GM12878 (cell line): ENCODE results near the gene ADAMTSL5. TPM values are rescaled to one million over a fixed set of nuclear protein-coding genes. Genes with fewer than 3 reads are reported as not detected.

Source experiments
- ATAC-seq: fragments of 200-7000 bp; cut with Tn5 transposase; 3 replicates; pipeline ENCODE4 v1.9.1; 2020; ENCODE audit warnings: mild to moderate bottlenecking, moderate library complexity
- BruUV-seq: library from RNA; stranded (reverse); fragments of 400-500 nt; replicated peaks from 2 replicates; lab custom pipeline; 2021; lab: Mats Ljungman, UMichigan
- CTCF ChIA-PET: fragments of 300-600 bp; sonication (Branson Sonifier 250); formaldehyde crosslinking; extraction: SDS; loops from one replicate; lab custom pipeline; 2021; ENCODE audit warnings: inconsistent platforms; lab: Yijun Ruan, JAX
- POLR2A ChIA-PET: fragments of 350-600 bp; formaldehyde crosslinking; extraction: SDS; loops from one replicate; lab custom pipeline; 2021; ENCODE audit warnings: inconsistent platforms; lab: Charles Lee
- RAD21 ChIA-PET: fragments of 300-600 bp; sonication (Branson Sonifier 250); formaldehyde crosslinking; loops from one replicate; lab custom pipeline; 2023; ENCODE audit warnings: antibody characterized with exemption; ENCODE audit not compliant: unreplicated experiment; lab: Charles Lee
- SMC1A ChIA-PET: fragments of 300-600 bp; sonication (Branson Sonifier 250); formaldehyde crosslinking; loops from one replicate; lab custom pipeline; 2023; ENCODE audit not compliant: unreplicated experiment, uncharacterized antibody; lab: Charles Lee
- DNase-seq: peaks from one replicate; pipeline ENCODE4 v3.0.0-alpha.2; 2011; ENCODE audit warnings: low read depth, low spot score
- FAIRE-seq: peaks from 3 replicates; lab custom pipeline; 2011; peaks lifted over from hg19 to GRCh38; lab: Jason Lieb, UNC
- H2AFZ ChIP-seq: 2 replicates; pipeline ENCODE4 v1.6.0; 2011; ENCODE audit warnings: low read depth, low read length, control low read depth; ENCODE audit not compliant: control insufficient read depth
- H3K27ac ChIP-seq: 2 replicates; pipeline ENCODE4 v1.5.1; 2011; ENCODE audit warnings: control low read depth; ENCODE audit not compliant: control insufficient read depth, insufficient read depth
- H3K27me3 ChIP-seq, 2 experiments: replicated peaks in 1 of 2; 2 replicates each; pipeline versions ENCODE4 v1.6.0 to v1.6.1; 2011; ENCODE audit warnings: low read length in 1 of 2; ENCODE audit not compliant: control insufficient read depth in 2 of 2, insufficient read depth in 2 of 2
- H3K36me3 ChIP-seq, 2 experiments: 2 replicates each; pipeline ENCODE4 v1.5.1; 2011; ENCODE audit warnings: low read length in 1 of 2; ENCODE audit not compliant: control insufficient read depth in 2 of 2, insufficient read depth in 2 of 2
- H3K4me1 ChIP-seq: 2 replicates; pipeline ENCODE4 v1.6.1; 2011; ENCODE audit warnings: mild to moderate bottlenecking, low read length, moderate library complexity, mixed read lengths; ENCODE audit not compliant: control insufficient read depth, insufficient read depth
- H3K4me2 ChIP-seq: 2 replicates; pipeline ENCODE4 v1.6.0; 2011; ENCODE audit warnings: control low read depth; ENCODE audit not compliant: control insufficient read depth, insufficient read depth
- H3K4me3 ChIP-seq: fragments of 200-600 bp; sonication (generic); 2 replicates; pipeline ENCODE4 v1.5.1; 2016
- H3K79me2 ChIP-seq: 2 replicates; pipeline ENCODE4 v1.6.0; 2011; ENCODE audit warnings: low read length; ENCODE audit not compliant: control insufficient read depth, insufficient read depth
- H3K9ac ChIP-seq: 2 replicates; pipeline ENCODE4 v1.8.0; 2011; ENCODE audit warnings: low read length, control low read depth, mixed read lengths; ENCODE audit not compliant: control insufficient read depth, insufficient read depth
- H3K9me3 ChIP-seq: replicated peaks from 3 replicates; pipeline ENCODE4 v1.5.1; 2011; ENCODE audit warnings: mild to moderate bottlenecking, low read length; ENCODE audit not compliant: control insufficient read depth, insufficient read depth
- H4K20me1 ChIP-seq: 2 replicates; pipeline ENCODE4 v1.6.0; 2011; ENCODE audit not compliant: control insufficient read depth, insufficient read depth
- ATF2 ChIP-seq: IDR thresholded peaks from 2 replicates; pipeline ENCODE4 v1.6.1; 2012; ENCODE audit warnings: low read length, inconsistent platforms
- BACH1 ChIP-seq: fragments of 450-650 bp; IDR thresholded peaks from 2 replicates; pipeline ENCODE4 v1.6.1; 2017; ENCODE audit warnings: mild to moderate bottlenecking, borderline replicate concordance
- CBFB ChIP-seq: IDR thresholded peaks from 2 replicates; pipeline ENCODE4 v1.6.1; 2016; ENCODE audit warnings: antibody characterized with exemption, low read depth
- CBX3 ChIP-seq: fragments of 200-600 bp; sonication (generic); IDR thresholded peaks from 2 replicates; pipeline ENCODE4 v1.6.1; 2016; ENCODE audit warnings: low read depth, borderline replicate concordance
- CHD2 ChIP-seq: IDR thresholded peaks from 2 replicates; pipeline ENCODE4 v1.6.1; 2011; ENCODE audit warnings: low read depth, low read length, improper control_type of control experiment, borderline replicate concordance
- EZH2 ChIP-seq: IDR thresholded peaks from 2 replicates; pipeline ENCODE4 v1.6.1; 2012; ENCODE audit warnings: low read depth, mild to moderate bottlenecking, control low read depth, inconsistent platforms, low read length, borderline replicate concordance; ENCODE audit not compliant: control insufficient read depth
- LARP7 ChIP-seq: fragments of 450-650 bp; IDR thresholded peaks from 2 replicates; pipeline ENCODE4 v1.6.1; 2017; ENCODE audit warnings: mild to moderate bottlenecking
- MYB ChIP-seq: fragments of 150-350 bp; IDR thresholded peaks from 2 replicates; pipeline ENCODE4 v1.6.1; 2014; ENCODE audit warnings: mild to moderate bottlenecking, low read depth, low read length, borderline replicate concordance
- NKRF ChIP-seq: fragments of 450-650 bp; conservative IDR thresholded peaks from 2 replicates; pipeline ENCODE4 v1.6.1; 2017; ENCODE audit warnings: mild to moderate bottlenecking, moderate library complexity
- PML ChIP-seq: IDR thresholded peaks from 2 replicates; pipeline ENCODE4 v1.6.1; 2012; ENCODE audit warnings: low read length, inconsistent platforms
- POLR2AphosphoS2 ChIP-seq: IDR thresholded peaks from 2 replicates; pipeline ENCODE4 v1.6.1; 2011; ENCODE audit warnings: low read depth, mild to moderate bottlenecking, low read length, improper control_type of control experiment, moderate library complexity
- STAT3 ChIP-seq: IDR thresholded peaks from 2 replicates; pipeline ENCODE4 v1.6.1; 2011; ENCODE audit warnings: low read depth, low read length, improper control_type of control experiment
- WRNIP1 ChIP-seq: IDR thresholded peaks from 2 replicates; pipeline ENCODE4 v1.6.1; 2011; ENCODE audit warnings: low read depth, low read length, improper control_type of control experiment, borderline replicate concordance
- ZSCAN29 ChIP-seq: fragments of 450-650 bp; IDR thresholded peaks from 2 replicates; pipeline ENCODE4 v1.6.1; 2017; ENCODE audit warnings: mild to moderate bottlenecking, moderate library complexity
- WGBS: methylation state at CpG from one replicate; pipeline ENCODE4 v1.1.6; 2016; ENCODE audit warnings: low lambda C conversion rate; ENCODE audit not compliant: insufficient replicate concordance, insufficient coverage; ENCODE audit errors: missing lambda C conversion rate; 5-methylcytosine and 5-hydroxymethylcytosine counted together
- in situ Hi-C: fragments of 300-500 bp; cut with MboI; formaldehyde crosslinking; loops from 9 replicates; pipeline ENCODE4 v1.14.3; 2018; ENCODE audit warnings: mixed read lengths
- intact Hi-C: fragments of 100-400 bp; cut with micrococcal nuclease; formaldehyde crosslinking; loops from one replicate; pipeline ENCODE4 v1.14.2; 2022; ENCODE audit not compliant: unreplicated experiment
- polyA plus RNA-seq, 11 experiments: library from polyadenylated mRNA; depleted of rRNA in 4 of 11; unstranded in 6 of 11; stranded (reverse) in 5 of 11; fragments of >200 nt; fragmentation: Nextera tagmentation in 4 of 11; fragmentation: Illumina TruSeq in 1 of 11; extraction: Ambion mirVana in 4 of 11; extraction: Trizol in 1 of 11; gene quantifications; 1 replicate in 1 of 11; 2 replicates in 10 of 11; pipeline versions ENCODE4 v1.2.1 to v1.2.3, GENCODE V29; 2011 to 2016; ENCODE audit warnings: inconsistent platforms in 2 of 11, missing spikeins in 2 of 11, low read depth in 1 of 11
- total RNA-seq, 4 experiments: library from RNA; depleted of rRNA in 3 of 4; stranded (reverse); fragments of >200 nt in 3 of 4; fragmentation: Illumina TruSeq in 1 of 4; extraction: Trizol in 1 of 4; gene quantifications; 2 replicates each; pipeline versions ENCODE4 v1.2.1 to v1.2.3, GENCODE V29; 2013 to 2021
- TF ChIP-seq, protein P1 (sequence below): IDR thresholded peaks from 2 replicates; pipeline ENCODE4 v1.6.1; 2012; ENCODE audit warnings: mild to moderate bottlenecking, low read depth, low read length
- TF ChIP-seq, protein P2 (sequence below): IDR thresholded peaks from 2 replicates; pipeline ENCODE4 v1.6.1; 2012; ENCODE audit warnings: low read depth, low read length, improper control_type of control experiment

Gene ADAMTSL5
- total and polyA plus RNA-seq, 10 of the 15 experiments (the other 5 are each of a cell fraction or from before 2014, with no cell fraction given), result 0.04 to 0.83 (median 0.32) TPM; not detected in 4

DNA sequence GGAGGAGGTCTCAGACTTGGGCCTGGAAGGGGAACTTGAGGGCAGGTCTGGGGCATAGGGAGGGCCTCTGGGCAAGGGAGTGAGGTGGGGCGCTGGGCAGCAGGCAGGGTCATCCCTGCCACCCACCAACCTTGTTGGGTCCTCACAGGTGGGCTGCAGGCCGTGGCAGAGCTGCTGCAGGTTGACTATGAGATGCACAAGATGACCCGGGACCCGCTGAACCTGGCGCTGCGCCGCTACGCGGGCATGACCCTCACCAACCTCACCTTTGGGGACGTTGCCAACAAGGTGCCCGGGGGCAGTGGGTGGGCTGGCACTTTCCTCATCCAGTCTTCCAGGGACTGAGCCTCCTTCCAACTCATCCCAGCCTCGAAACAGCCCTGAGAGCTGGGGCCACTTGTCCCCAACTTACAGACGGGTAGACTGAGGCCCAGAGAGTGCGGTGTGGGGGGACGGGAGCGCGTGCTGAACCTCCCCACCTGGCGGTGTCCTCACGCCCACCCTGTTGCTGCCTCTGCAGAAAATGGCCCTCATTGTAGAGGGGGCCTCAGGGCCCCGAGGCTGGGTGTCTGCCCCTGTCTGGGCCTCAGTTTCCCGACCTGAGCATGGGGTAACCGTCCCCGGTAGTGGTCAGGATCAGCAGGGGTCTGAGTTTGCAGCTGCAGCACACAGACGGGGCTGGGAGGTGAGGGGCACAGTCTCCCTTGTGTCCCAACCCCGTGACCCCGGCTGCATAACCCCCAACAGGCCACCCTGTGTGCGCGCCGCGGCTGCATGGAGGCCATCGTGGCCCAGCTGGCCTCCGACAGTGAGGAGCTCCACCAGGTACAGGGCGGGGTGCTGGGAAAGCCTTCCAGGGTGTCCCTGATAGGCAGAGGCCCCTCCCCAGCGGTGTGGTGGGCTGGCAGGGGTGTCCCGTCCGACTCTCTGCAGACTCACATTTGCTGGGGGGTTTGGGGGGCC is 52.5 kb downstream of the ADAMTSL5 start:
- no peak for ATAC-seq
- in situ Hi-C loops (no loop called here), intact Hi-C loops (no loop called here)
- no peak overlapping the region for H3K4me2 ChIP-seq
- DNase-seq, result no peak
- H3K4me3 ChIP-seq, result no peak overlapping the region
- FAIRE-seq, result no peak
- RAD21 ChIA-PET, result no interaction called here
- no peaks in the 10 kb centered on the region for H3K27me3 ChIP-seq
- no peaks in the 10 kb centered on the region for H4K20me1 ChIP-seq
- POLR2A ChIA-PET, result no interaction called here
- no peak overlapping the region for H2AFZ ChIP-seq
- H3K9me3 ChIP-seq, result no peaks in the 10 kb centered on the region; the same call in 2 of the 3 replicates
- 66% methylated on average over 34 of the region's 36 CpGs for WGBS
- BruUV-seq, result no TSS peak
- no peaks in the 10 kb centered on the region for H3K79me2 ChIP-seq
- no peaks in the 10 kb centered on the region; the same call in 1 of the 2 replicates for H3K4me1 ChIP-seq
- SMC1A ChIA-PET, result no interaction called here
- no peak overlapping the region for H3K9ac ChIP-seq
- no peak overlapping the region for H3K27ac ChIP-seq
- no peaks in the 10 kb centered on the region for H3K36me3 ChIP-seq
- TF ChIP-seq LARP7 (no peak), CBX3 (no peak), ATF2 (no peak), CBFB (no peak), CHD2 (no peak), PML (no peak), NKRF (no peak), POLR2AphosphoS2 (no peak), BACH1 (no peak), EZH2 (no peak), STAT3 (no peak), WRNIP1 (no peak), ZSCAN29 (no peak), MYB (no peak)
- TF ChIP-seq, protein P1, sequence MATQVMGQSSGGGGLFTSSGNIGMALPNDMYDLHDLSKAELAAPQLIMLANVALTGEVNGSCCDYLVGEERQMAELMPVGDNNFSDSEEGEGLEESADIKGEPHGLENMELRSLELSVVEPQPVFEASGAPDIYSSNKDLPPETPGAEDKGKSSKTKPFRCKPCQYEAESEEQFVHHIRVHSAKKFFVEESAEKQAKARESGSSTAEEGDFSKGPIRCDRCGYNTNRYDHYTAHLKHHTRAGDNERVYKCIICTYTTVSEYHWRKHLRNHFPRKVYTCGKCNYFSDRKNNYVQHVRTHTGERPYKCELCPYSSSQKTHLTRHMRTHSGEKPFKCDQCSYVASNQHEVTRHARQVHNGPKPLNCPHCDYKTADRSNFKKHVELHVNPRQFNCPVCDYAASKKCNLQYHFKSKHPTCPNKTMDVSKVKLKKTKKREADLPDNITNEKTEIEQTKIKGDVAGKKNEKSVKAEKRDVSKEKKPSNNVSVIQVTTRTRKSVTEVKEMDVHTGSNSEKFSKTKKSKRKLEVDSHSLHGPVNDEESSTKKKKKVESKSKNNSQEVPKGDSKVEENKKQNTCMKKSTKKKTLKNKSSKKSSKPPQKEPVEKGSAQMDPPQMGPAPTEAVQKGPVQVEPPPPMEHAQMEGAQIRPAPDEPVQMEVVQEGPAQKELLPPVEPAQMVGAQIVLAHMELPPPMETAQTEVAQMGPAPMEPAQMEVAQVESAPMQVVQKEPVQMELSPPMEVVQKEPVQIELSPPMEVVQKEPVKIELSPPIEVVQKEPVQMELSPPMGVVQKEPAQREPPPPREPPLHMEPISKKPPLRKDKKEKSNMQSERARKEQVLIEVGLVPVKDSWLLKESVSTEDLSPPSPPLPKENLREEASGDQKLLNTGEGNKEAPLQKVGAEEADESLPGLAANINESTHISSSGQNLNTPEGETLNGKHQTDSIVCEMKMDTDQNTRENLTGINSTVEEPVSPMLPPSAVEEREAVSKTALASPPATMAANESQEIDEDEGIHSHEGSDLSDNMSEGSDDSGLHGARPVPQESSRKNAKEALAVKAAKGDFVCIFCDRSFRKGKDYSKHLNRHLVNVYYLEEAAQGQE, result no peak
- TF ChIP-seq, protein P2, sequence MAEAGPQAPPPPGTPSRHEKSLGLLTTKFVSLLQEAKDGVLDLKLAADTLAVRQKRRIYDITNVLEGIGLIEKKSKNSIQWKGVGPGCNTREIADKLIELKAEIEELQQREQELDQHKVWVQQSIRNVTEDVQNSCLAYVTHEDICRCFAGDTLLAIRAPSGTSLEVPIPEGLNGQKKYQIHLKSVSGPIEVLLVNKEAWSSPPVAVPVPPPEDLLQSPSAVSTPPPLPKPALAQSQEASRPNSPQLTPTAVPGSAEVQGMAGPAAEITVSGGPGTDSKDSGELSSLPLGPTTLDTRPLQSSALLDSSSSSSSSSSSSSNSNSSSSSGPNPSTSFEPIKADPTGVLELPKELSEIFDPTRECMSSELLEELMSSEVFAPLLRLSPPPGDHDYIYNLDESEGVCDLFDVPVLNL, result no peak
- CTCF ChIA-PET, result no interaction called here
